HG03571 (cell line): ENCODE results near the gene NR3C2.

Experiments used
- ATAC-seq: cut with Tn5 transposase; IDR thresholded peaks from one replicate; pipeline ENCODE4 v1.9.1; 2021; ENCODE audit not compliant: unreplicated experiment

NR3C2 gene

GRCh38 chr4:148441986-148442831 is at the start of gene NR3C2:
TSS of gene NR3C2 (minus strand) at chr4:148442414.
- peak; percentile 98 for ATAC-seq

GRCh38 chr4:148487181-148487580 is 45.0 kb upstream of the NR3C2 start:
- ATAC-seq: no peak

GRCh38 chr4:148481636-148482035 is 39.4 kb upstream of the NR3C2 start:
- ATAC-seq: no peak

GRCh38 chr4:148477276-148477675 is 35.1 kb upstream of the NR3C2 start:
- no peak for ATAC-seq

- no peak for ATAC-seq
These were observed 27.7 kb upstream of the NR3C2 start for GRCh38 chr4:148469938-148470337.

- ATAC-seq: no peak
These were observed 12.6 kb upstream of the NR3C2 start for GRCh38 chr4:148454835-148455234.

- no peak for ATAC-seq
These were observed 11.6 kb upstream of the NR3C2 start for GRCh38 chr4:148453833-148454232.

GRCh38 chr4:148452970-148453369 is 10.8 kb upstream of the NR3C2 start:
- ATAC-seq: no peak

GRCh38 chr4:148449921-148450320 is 7.7 kb upstream of the NR3C2 start:
- no peak for ATAC-seq

GRCh38 chr4:148448141-148448540 is 5.9 kb upstream of the NR3C2 start:
- ATAC-seq: no peak

- no peak for ATAC-seq
These were observed 5.5 kb upstream of the NR3C2 start for GRCh38 chr4:148447681-148448080.

- no peak for ATAC-seq
These were observed 3.7 kb upstream of the NR3C2 start for GRCh38 chr4:148445860-148446330.

GRCh38 chr4:148445071-148445859 is 3.1 kb upstream of the NR3C2 start:
- no peak for ATAC-seq

GRCh38 chr4:148444296-148445070 is 2.3 kb upstream of the NR3C2 start:
- ATAC-seq: no peak

GRCh38 chr4:148443512-148444295 is 1.5 kb upstream of the NR3C2 start:
- ATAC-seq: no peak

- ATAC-seq: peak; percentile 2
These were observed 758 bp upstream of the NR3C2 start for GRCh38 chr4:148442832-148443511.

- no peak for ATAC-seq
These were observed 609 bp downstream of the NR3C2 start for GRCh38 chr4:148441624-148441985.

- no peak for ATAC-seq
These were observed 4.2 kb downstream of the NR3C2 start for GRCh38 chr4:148438047-148438446.

- ATAC-seq: no peak
These were observed 4.8 kb downstream of the NR3C2 start for GRCh38 chr4:148437439-148437838.

GRCh38 chr4:148436512-148436911 is 5.7 kb downstream of the NR3C2 start:
- ATAC-seq: no peak
